NOMO-1 treated with DMSO at 0.1 percent for 48 hours (cell line): ENCODE data around the gene PRKG2.
A peak's percentile ranks its signal among the peaks of the same experiment; 100 is the strongest.

Experiments
- DNase-seq: peaks from one replicate; lab custom pipeline; 2025; ENCODE audit not compliant: unreplicated experiment; lab: John Stamatoyannopoulos, UW

PRKG2 gene

DNA sequence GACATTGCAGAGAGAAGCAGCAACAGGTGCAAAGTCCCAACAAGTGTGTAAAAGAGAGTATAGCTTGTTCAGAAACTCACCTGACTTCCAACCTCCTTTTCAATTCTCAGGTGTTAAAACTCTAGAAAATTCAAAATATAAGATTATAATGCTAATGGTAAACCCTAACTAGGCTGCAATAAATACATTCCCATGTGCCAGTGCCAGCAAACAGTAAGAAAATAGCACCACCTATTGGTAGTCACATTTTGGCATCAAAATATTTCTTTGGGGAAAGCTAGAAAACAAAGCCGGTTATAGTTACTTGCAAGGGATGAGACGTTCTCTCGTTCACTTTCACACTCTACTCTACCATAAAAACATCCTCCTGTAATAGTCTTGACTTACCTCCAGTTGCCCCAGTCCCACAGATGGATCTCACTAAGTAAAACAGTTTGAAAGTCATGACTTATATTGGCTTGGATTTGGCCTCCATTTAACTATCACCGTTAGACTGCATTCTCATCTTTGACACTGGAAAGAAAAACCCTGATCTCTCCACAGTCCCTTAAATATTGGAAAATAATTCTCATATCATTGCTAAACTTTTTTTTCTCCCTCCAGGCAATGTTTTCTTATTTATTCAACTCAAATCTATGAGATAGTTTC lies 174.9 kb downstream of the PRKG2 start:
- DNase-seq: peak; percentile 17

DNA sequence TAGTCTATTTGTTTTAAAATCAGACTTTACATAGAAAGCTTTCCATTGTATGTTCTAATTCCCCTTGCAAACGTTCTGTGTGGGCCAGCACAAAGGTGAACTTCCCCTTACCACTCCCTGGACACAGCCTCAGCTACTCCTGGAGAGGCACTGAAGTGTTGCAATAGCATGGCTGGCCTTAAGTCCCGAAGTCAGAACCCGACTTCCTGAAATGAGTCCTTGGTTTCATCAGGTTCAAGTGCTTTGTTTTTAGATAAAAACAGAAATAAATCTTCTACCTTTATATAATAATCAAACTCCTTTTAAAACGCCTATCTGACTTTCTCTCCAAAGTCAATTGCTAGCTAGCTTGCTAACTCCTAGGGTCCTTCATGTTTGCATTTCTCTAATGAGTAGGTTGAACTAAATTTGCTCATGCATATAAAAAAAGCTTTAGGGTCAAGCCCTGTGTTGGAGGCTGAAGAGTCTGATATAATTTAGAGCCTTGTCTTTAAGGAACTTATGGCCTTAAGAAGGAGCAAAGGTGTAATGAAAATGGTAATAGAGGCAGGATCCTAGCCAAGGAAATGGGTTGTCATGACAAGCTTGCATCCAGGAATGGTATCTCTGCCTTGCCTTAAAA lies 175.6 kb downstream of the PRKG2 start:
- no peak for DNase-seq

DNA sequence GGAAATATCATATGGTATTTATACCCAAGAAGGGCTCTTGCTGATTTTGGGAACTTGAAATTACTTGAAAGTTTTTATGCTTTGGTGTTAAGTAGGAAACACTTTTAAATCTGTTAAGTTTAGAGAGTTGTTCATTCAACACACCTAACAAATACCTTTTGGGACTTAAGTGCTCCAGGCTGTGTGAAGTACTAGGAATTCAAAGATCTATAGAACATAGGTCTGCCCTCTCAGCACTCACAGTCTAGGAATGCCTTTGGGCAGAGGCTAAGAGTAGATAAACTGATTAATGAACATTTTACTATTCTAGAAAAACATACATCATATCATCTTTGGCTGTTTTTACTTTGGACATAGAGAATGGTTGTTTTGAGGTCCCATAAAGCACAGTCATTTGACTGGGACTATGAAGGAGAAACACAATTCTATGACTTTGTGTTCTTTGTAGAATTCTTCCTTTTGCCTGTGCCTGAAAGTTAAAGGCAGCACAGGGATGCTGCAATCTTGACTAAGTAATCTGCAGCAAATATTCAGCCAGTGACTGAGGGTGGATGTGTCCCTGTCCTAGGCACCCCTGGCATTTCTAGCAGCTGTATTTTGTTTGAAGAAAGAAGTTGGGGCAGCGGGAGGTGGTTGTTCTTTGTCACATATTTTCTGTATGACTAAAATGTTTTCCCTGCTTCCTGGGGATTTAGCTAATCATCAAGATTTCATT lies 176.2 kb downstream of the PRKG2 start:
- DNase-seq: no peak
